HG03045 (cell line): ENCODE measurements around the gene PPFIBP1.
"Not testable (repeated sequence)": the region's sequence is repeated elsewhere in the genome, so short reads cannot be mapped to it uniquely, and the experiment has no call there.

Experiments used
- ATAC-seq: cut with Tn5 transposase; IDR thresholded peaks from one replicate; pipeline ENCODE4 v1.9.1; 2021; ENCODE audit warnings: mild to moderate bottlenecking, moderate library complexity; ENCODE audit not compliant: unreplicated experiment

PPFIBP1 gene

GRCh38 chr12:27651201-27651600 lies 127.2 kb downstream of the PPFIBP1 start:
- ATAC-seq, result no peak

GRCh38 chr12:27652174-27652763 lies 128.3 kb downstream of the PPFIBP1 start:
- no peak for ATAC-seq

DNA sequence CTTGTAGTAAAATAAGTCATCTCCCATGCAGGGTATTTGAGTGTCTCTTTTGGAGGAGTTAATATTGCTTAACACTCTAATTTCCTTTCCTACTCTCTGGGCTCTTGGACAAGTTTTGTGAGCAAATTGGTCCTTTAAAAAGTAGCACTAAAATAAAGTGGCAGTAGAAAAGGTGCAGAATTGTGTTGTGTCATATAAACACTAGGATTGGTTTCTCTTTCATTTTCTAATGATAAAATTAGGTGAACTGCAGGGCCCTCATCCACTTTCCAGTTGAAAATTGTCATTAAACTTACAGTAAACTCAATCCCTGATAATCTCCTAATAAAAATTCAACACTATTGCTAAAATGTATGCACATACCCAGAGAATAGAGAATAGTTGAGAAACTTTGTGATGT lies 129.7 kb downstream of the PPFIBP1 start:
- ATAC-seq, result no peak

DNA sequence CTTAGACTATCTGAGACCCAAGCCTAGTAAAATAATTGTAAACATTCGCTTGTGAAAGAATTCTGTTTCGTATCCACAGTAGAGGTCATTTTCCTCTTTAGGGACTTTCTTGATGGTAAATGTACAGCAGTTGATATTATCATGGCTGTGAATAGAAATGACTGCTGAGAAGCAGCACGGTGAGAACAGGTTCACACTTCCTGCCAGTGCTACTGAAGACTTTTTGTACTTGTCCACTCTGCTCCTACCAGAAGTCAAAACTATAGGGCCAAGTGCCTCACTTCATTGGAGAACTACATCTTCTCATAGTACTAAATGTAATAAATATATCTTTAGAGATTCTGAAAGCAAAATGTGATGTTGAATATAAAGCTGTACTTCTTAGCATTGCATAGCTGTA lies 131.5 kb downstream of the PPFIBP1 start:
- not testable (repeated sequence) for ATAC-seq

DNA sequence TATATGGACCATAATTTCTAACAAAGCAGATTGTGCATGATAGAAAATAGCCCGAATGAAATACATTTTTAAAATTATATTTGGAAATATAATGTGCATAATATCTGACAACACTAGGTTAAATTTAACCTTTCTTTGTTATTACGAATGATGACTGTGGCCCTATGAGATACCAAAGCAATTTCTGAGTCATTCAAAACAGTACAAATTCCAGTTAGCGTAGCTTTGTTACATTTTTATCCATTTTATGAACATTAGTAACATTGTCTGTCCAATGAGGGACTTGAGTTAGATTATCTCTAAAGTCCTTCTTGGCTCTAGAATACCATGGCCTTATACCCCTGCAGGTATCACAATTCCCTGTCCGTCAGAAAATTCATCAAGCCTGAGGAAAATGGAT lies 133.3 kb downstream of the PPFIBP1 start:
- ATAC-seq, result no peak

GRCh38 chr12:27665704-27666103 lies 141.7 kb downstream of the PPFIBP1 start:
- no peak for ATAC-seq

- ATAC-seq, result no peak
Observed at GRCh38 chr12:27666510-27666909, 142.5 kb downstream of the PPFIBP1 start.

GRCh38 chr12:27667540-27667939 lies 143.5 kb downstream of the PPFIBP1 start:
- no peak for ATAC-seq

DNA sequence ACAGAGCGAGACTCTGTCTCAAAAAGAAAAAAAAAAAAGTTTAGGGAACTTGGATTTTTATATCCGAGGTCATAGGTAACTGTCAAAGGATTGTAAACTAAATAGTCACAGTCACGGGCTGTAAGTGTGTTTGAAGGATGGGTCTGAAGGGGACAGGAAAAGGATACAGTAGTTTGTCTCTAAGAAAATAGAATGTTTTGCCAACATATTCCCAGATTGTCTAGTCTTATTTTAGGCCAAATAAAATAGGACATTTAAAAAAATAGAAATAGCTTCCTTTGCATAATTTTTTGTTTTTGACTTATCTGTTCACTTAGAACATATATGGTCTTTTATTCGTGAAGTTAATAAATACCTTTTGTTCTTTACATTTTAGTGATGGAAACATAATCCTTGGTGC lies 148.0 kb downstream of the PPFIBP1 start:
- ATAC-seq, result no peak

DNA sequence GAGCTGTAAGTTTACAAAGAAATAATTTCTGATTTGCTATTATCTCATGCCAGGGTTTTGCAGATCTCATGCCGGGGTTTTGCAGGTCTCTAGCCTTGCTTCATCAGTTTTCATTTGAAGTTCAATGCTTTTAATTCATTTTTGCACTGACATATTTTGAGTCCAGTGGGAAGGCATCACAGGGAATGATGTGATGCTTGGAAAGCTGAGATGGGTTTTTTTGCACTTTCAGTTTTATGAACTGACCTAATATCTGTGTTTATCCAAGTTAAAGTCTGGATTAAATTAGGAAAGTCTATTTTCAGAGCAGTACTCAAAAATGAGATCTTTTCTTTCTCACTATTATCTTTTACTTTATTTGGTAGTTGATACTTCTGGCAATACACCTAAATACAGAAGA lies 148.6 kb downstream of the PPFIBP1 start:
- no peak for ATAC-seq

- ATAC-seq, result no peak
Observed at GRCh38 chr12:27673101-27673718, 149.2 kb downstream of the PPFIBP1 start.

GRCh38 chr12:27674989-27675388 lies 151.0 kb downstream of the PPFIBP1 start:
- no peak for ATAC-seq

- no peak for ATAC-seq
Observed at GRCh38 chr12:27680619-27681018, 156.6 kb downstream of the PPFIBP1 start.

DNA sequence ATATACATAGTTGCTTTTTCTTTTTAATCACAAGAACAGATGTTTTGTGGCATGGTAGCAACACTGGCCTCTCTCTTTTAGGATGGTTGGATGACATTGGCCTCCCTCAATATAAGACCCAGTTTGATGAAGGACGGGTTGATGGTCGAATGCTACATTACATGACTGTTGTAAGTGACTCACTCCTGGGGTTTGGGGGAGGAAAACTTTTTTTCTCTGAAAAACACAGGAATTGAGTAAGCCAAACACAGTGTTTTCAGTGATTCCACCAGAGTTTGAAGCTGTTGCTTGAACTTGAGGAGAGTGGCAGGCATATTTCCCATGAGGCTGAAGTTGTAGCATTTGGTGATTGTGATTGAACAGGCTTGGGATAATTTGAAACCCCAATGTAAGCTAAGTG lies 158.5 kb downstream of the PPFIBP1 start:
- no peak for ATAC-seq

DNA sequence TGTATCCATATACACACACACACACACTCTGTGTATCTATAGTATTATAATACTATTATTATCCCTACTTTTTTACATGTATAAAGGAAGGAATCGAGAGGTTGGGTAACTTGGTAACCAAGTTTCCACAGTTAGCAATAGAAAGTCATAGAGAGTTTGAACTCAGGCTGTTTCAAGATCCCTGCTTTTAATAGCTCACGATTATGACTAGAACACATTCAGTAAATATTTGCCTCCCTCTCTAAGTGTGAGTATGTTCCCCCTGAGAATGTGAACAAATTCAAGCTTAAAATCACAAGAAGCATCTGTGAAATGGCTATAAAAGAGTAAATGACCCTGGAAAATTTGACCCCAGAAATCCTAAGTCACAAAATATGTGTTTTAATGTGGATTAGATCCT lies 161.3 kb downstream of the PPFIBP1 start:
- no peak for ATAC-seq

DNA sequence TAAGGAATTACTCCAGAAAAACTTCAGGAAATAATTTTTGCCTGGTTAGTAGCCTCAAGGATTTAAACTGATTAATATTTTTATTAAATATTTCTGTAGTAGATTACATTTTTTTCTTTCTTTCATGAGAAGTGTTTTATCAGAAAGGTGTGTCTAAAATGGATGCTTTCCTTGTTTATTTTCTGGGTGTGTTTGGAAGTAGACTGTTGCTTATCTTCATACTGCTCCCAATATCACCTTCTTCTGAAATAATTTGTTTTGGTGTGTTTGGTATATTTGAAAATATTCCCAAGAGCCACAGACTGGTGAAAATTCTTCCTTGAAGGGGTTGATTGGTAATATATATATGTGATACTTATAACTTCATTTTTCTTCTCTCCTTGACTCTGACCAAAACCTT lies 162.1 kb downstream of the PPFIBP1 start:
- no peak for ATAC-seq

GRCh38 chr12:27688671-27689070 lies 164.7 kb downstream of the PPFIBP1 start:
- no peak for ATAC-seq

DNA sequence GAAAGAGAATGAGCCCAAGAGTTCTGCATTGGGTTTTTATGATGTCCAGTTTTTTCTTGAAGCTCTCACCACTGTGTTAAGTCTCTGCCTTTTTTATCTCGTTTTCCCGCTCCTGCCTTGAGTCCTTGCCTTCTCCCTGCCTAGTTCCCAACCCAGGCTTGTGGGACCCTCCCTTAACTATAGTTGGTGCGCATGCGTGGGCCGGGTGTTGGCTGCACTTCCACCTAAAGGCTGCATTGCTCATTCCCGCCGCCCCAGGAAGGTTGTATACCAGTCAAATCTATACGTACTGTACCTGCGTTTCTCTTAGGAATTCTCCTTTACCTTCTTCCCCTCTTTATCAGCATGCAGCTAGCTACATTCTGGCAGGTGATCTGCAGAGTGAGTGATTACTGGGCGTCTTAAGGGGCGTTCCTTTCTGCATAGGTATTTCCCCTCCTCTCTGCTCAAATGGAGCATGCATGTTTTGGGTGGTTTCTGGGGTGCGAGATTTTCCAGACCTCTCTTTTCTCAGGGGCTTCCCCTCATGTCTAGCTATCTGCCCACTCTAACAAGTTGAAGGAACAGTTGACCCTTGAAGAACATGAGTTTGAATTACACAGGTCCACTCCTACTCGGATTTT lies 165.7 kb downstream of the PPFIBP1 start:
- ATAC-seq, result no peak

DNA sequence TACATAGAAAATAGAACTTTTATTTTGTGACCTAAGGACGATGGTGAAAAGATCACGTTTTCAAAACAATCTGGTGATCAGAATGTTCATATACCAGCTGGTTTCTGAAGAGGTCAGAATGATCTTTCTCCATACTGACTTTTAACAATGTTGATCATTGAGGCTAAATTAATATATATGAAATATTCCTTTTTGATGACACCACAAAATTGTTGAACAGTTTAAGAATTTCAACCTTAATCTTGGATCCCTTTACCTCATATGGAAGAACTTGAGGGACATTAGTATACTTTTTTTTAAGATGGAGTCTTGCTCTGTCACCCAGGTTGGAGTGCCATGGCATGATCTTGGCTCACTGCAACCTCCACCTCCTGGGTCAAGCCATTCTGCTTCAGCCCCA lies 169.4 kb downstream of the PPFIBP1 start:
- ATAC-seq, result no peak

GRCh38 chr12:27695556-27696292 lies 171.7 kb downstream of the PPFIBP1 start:
- ATAC-seq, result no peak

- no peak for ATAC-seq
Observed at GRCh38 chr12:27696293-27696652, 172.3 kb downstream of the PPFIBP1 start, which contains the start of gene REP15. Gene REP15 (plus strand): TSS chr12:27696447. CDS start chr12:27696563, 116 bp downstream.
